Medulla oblongata (tissue), 1 donor: ENCODE data around the gene COP1.
A peak's percentile ranks its signal among the peaks of the same experiment; 100 is the strongest.
"Not testable (repeated sequence)": the region's sequence is repeated elsewhere in the genome, so short reads cannot be mapped to it uniquely, and the experiment has no call there.

Experiments
- DNase-seq: peaks from one replicate; pipeline ENCODE4 v3.0.0-alpha.2; 2015; ENCODE audit errors: extremely low spot score

The COP1 gene

DNA sequence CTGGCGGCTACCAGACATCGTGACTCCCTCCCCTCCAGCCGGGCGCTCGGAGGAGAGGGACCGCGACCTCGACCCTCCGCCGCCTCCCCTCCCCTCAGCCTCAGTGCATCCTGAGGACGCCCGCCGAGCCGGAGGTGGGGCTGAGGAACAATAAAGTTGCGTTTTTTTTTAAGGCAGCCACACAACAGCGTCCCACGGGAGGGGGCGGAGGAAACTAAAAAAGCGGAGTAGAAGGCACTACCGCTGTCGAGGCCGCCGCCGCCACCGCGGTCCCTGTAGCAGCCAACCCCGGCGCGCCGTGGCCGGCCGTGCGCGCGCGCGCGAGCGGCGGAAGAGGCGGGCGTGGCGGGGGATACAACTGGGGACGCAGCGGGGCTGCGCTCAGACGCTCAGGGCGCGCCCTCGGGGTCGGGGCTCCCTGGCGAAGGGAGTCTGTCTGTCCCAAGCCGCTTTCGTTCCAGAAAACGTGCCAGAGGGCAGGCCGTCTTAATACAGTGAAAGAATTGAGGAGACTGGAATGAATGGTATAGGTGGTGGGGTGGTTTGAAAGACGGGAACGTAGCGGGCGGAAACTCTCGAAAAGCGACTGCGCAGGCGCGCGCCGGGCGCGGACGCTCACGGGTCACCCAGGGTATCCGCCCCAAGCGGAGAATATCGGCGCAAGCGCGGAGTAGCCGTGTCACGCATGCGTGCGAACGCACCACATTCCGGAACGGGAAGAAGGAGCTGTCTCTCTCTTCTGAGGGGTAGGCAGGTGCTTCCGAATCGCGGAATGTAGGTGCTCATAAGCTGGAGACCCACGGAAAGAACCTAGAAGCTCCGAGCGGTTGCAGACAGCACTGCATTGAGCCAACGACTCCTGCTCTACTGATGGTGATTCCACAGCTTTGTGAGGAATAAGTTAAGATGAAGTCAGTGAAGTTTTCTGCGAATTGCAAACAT lies at the start of gene COP1:
TSS of gene COP1 (minus strand) at position 326 of the 942 bp plus-strand sequence. CDS start at position 18, 308 bp downstream.
- DNase-seq: peak; percentile 98

DNA sequence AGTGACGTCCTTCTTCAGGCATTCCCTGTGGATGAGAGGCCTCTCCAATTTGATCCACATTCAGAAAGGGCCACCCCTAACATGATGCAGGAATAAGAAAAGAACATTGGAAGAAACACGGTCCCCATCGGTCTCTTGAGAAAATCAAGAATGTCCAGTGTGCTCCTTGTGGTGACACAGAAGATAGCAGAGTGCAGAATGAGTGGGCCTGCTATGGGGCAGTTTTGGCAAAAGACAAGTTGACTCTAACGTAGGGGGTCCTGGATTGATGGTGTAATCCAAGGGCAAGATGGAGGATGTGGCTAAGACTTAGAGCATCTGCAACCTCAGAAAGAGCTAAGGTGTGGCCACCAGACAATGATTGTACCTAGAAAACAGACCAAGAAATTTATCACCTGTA lies 45.1 kb upstream of the COP1 start:
- no peak for DNase-seq

DNA sequence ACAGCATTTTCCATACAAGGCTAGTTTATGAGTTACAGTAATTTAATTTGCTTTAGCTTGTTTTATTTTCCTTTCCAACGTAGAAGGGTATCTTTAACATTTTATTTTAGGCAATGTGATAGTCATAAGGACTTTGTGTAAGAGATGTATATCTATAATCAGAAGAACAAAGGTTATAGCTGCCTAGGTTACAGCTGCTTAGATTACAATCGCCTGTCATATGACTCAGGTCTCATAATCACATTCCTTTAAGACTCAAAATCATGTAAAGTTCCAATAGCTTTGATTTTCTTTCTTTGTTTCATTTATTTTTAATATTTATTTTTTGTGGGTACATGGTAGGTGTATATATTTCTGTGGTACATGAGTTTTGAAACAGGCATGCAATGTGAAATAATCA lies 37.8 kb upstream of the COP1 start:
- DNase-seq: no peak

DNA sequence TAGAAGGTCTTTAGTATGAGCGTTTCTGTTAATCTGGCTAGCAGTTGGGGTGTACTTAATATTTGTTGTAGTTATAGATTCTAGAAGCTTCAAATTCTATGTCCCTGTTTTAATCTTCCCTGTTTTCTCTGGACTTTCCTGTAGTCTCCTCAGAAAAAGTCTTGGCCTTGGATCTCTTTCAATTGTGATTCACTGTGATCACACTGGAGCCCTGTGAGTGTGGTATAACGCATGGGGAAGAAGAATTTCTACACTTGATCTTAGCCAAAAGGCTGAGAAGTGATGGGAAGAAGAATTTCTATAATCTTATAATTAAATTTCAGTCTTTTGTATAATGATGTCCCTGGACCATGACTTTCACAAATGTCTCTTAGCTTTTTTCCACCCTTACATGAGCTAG lies 36.7 kb upstream of the COP1 start:
- no peak for DNase-seq

DNA sequence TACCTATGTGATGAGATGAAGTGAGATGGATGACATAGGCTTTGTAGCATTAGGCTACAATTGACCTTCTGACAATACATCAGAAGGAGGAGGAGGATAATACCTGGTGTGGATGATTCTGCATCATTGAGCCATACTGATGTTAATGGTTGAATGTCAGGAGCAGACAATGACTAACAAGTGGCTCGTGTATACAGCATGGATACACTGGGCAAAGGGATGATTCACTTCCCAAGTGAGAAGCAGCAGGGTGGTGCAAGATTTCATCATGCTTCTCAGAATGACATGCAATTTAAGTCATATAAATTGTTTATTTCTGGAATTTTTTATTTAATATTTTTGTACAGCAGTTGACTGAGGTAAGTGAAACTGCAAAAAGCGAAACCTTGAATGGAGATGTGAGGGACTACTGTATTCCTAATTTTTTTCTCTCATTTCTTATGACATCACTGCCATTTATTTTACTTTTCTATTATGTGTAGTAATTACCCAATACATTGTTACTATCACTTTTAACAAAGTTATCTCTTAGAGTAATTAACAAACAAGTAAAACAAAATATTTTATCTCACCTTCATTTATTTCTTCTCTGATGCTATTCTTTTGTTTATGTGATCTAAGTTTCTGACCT lies 34.4 kb upstream of the COP1 start:
- no peak for DNase-seq

DNA sequence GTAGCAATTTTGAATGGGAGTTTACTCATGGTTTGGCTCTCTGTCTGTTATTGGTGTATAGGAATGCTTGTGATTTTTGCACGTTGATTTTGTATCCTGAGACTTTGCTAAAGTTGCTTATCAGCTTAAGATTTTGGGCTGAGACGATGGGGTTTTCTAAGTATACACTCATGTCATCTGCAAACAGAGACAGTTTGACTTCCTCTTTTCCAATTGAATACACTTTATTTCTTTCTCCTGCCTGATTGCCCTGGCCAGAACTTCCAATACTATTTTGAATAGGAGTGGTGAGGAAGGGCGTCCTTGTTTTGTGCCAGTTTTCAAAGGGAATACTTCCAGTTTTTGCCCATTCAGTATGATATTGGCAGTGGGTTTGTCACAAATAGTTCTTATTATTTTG lies 26.6 kb upstream of the COP1 start:
- DNase-seq: not testable (repeated sequence)

DNA sequence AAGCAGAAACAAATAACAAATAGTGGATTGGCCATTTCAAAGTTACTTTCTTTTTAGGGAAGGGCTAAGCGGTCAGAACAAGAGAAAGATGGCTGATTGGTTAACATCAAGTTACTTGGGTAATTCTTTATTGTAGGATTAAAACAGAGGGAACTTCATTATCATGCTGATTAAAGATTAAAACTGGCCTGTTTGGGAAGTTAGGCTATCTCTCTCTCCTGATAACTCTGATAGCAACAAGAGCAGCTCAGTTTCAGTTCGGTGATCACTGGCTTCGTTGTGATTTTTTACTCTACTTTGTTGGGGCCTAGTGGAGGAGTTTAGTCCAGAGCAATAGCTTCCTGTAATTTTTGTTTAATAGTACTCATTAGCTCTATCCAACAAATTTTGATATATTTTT lies 20.5 kb upstream of the COP1 start:
- no peak for DNase-seq

DNA sequence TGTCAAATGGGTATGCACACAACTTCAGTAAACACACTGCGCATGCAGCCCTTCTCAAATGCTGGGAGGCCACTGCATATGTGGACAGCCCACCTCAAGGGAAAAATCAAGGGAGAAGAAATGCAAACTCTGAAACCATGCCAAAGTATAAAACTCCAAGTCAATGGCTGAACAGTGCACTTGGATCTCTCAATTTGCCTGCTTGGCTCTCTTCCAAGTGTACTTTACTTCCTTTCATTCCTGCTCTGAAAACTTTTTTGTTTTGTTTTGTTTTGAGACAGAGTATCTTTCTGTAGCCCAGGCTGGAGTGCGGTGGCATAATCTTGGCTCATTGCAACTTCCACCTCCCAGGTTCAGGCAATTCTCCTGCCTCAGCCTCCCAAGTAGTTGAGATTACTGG lies 18.8 kb upstream of the COP1 start:
- DNase-seq: no peak

DNA sequence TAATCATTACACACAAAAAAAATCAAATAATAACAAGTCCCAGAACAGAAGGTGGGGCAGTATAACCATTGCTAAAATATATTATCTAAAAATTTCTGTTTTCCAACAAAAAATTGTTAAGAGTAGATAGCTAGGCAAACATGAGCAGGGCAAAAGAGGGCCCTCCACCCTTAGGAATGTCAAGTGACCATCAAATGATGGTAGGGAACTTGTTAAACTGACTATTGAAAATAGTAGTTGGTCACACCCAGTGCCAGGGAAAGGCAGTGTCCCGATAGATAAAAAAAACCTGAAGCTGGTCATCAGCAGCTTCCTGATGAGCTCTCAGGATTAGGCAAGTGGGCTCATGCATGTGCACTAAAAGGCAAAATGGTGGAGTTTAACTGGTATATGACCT lies 18.4 kb upstream of the COP1 start:
- DNase-seq: no peak

DNA sequence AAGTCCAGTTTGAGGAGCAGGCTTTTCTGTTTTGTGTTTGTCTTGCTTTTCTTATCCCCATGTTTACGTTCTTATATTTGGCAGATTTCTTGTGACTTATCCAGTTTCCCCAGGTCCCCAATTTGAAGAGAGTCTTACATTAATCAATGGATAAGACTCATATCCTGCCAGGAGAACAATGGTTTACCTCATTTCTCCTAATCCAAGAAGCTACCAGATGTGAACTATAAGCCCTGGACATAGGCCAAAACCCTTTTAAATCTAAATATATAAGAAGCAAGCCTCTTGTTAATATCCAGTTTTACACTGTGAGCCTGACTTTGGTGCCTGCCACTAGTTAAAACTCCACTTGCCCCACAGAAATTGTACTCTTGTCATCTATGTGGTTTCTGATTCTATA lies 15.1 kb upstream of the COP1 start:
- DNase-seq: no peak

DNA sequence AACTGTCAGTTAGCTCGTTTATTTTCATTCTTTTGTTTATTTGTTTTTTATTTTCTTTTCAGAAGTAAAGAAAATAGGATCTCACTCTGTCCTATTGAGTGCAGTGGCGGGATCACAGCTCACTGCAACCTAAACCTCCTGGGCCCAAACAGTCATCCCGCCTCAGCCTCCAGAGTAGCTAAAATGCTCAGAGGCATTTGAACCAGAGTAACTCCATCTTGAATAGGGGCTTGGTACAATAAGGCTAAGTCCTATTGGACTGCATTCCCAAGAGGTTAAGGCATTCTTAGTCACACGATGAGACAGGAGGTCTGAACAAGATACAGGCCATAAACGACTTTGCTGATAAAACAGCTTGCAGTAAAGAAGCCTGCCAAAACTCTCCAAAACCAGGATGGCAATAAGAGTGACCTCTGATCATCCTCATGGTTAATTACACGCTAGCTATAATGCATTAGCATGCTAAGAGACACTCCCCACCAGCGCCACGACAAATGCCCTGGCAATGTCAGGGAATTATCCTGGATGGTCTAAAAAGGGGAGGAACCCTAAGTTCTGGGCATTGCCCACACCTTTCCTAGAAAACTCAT lies 13.1 kb upstream of the COP1 start:
- DNase-seq: no peak

DNA sequence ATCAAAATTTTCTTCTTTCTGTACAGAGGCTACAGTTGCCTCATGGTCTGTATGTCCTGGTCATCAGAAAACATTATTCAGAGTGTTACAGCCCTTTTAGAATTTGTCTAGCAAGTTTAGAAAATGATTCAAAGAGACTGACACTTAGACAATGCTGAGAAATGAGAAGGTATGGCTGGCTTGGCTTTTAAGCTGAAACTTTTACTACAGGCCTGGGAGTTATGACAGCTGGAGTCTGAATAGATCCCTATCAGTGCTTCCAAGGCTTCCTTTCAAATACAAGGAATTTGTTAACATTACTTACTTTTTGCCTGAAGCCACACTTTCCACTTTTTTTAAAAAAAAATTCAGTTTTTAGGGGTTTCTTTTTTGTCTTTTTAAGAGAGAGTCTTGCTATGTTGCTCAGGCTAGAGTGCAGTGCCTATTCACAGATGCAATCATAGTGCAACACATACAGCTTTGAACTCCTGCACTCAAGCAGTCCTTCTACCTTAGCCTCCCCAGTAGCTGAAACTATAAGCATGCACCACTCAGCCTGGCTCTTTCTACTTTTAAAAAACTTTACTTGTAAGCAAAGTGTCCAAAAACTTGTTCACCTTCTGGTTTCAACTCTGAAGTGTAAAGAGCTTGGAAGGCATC lies 10.5 kb upstream of the COP1 start:
- no peak for DNase-seq

DNA sequence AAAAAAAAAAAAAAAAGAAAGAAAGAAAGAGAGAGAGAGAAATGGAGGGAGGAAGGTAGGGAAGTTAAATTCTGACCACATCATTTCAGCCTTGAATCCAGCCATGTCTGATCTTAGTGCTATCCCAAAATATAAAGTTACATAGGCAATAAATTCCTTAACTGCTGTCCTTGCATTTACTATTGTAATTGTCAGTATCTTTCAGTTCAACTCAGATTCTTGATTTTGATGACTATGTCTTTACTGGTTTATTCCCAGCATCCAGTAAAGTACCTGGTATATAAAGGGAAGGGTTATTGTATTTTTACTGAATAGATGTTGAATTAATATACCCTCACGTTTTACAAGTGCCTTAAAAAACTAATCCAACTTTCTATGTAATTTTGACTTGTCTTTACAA lies 8.9 kb upstream of the COP1 start:
- DNase-seq: no peak

DNA sequence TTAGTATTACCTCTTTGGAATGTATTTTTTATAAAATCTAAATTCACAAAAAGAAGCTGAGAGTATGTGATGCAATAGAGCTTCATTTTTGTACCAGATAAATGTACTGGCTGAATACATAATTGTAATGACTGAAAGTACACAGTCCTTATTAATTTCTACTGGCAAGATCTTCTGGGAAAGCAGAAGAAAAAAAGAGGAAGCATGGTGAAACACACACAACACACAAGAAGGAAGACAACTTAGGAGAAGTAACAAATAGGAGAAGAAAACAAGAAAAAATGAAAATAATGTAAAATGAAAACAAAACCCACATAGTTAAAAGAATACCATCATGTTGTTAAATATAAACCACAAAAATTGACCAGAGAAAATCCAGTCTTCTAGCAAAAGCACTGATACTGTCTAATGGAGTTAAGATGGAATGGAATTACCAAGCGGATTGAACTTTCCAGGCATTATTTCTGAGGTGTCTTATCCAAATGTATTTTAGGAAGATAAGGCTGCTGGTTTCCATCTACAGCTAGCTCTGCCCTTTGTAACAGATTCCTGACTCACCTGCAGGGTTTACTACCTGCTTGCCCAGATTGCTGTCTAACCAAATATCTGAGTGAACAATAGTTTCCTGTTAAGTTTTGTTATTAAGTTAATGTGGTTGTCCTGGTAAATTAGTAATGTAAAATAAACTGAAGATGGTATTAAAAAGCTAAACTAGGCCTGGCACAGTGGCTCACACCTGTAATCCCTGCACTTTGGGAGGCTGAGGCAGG lies 4.5 kb upstream of the COP1 start:
- peak; percentile 10 for DNase-seq

DNA sequence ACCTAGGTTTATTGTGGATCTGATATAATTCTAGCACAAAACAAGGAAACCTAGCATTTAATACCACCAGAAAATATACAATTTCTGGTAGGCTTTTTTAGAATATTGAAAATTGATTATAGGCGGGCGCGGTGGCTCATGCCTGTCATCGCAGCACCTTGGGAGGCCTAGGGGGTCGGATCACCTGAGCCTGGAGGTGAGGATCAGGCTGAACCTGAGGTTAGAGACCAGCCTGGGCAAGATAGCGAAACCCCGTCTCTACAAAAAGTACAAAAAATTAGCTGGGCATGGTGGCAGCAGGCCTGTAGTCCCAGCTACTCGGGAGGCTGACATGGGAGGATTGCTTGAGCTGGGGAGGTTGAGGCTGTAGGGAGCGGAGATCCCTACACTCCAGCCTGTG lies 948 bp upstream of the COP1 start:
- no peak for DNase-seq

DNA sequence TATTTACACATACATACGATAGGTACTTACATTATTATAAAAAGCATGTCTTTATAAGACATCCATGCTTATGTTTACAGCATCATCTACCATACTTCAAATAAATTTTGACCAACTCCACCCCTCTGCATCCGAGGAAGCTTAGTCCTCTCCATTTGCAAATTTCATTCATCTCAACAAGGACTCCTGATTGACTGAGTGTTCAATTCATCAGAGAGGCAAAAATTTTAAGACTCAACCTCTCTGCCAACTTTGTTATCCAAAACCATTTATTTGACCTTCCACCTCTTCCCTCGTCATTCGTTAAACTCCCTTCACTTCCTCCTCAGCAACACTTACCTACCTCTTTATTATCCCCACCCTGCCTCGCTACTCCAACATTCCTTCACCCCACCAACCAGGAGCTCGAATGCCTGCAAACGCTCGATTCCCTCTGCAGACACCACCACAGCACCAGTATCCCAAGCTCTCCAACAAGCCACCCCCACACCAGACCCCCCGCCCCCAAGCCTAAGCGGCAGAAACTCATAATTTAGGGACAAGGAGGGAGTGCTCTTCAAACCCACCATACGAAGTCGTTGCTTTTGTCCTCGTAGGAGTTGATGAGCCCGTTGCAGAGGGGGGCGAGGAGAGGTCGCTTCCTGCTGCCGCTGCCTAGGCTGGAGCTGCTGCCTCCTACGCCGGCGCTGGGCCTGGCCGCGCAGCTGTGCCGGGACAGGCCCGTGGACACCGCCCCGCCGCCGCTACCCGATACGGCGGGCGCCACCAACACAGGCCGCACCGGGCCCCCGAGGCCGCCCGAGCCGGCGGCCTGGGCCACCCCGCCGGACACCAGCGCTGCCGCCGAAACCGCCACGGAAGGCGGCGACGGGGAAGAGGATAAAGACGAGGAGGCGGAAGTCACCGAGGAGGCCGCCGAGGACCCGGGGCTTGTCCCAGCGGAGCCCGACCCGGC lies 803 bp downstream of the COP1 start:
- peak; percentile 22 for DNase-seq

DNA sequence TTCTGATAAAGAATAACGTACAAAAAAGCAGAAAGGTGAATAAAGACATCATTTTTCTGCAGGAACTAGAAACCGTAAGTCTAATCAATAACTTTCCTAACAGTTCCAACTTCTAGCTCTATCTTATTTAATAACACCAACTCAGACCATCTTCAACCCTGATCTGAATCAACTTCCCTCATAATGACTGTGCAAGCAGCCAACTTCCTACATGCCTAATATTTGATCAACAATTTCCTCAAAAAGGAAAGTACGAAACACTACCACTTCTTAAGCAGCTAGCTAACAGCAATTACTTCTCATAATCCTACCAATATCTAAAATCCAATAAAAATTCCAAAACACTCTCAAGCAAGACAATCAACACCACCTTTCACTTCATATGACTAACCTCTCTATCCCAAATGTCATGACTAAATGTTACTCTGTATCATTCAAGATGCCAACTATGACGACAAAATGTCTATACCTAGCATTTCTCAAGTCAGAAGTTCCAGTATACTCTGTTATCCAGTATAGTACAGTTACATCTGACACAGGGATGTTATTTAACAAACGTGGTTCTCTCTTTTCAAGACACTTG lies 1.7 kb downstream of the COP1 start:
- peak; percentile 6 for DNase-seq

DNA sequence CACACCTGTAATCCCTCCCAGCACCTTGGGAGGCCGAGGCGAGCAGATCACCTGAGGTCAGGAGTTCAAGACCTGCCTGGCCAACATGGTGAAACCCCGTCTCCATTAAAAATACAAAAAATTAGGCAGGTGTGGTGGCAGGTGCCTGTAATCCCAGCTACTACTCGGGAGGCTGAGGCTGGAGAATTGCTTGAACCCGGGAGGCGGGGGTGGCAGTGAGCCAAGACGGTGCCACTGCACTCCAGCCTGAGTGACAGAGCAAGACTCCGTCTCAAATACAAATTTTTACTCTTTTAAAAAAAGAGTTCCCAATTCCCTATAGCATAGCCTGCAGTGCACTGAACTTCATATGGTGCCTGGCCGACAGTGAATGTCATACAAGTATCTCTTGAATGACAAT lies 2.4 kb downstream of the COP1 start:
- not testable (repeated sequence) for DNase-seq

DNA sequence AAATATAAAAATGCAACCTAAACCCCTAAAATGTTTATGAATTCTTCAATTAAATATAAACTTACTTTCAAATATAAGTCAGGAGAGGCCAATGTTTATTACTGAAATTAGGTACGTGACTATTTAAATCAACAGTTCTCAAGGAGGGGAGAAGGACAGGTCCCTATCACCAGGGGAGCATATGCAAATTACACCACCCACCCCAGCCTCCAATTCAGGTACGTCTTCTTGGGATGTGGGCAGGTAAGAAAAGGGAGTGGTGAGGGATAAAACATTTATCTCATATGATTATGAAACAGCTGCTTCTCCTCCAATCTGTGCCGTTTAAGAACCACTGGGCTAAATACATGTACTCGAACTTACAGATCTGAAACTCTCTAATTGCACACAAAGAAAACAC lies 3.4 kb downstream of the COP1 start:
- no peak for DNase-seq

DNA sequence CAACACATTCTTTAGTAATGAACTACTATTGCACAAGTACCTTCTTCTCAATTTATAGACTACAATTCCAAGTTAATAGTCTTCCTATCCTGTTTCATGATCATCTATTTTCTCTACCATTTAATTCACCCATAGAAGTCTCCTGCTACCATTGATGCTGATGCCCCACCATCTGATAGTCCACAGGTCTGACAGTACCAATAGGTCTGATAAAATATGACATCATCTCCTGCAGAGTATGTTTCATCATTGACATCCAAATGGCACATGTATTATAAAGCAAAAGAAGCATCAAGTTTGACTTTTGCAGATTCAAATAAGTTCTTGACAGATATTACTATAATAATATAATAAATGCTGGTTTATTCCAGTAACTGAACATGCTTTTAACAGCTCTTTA lies 5.5 kb downstream of the COP1 start:
- DNase-seq: no peak
